AG04449 (cell line): ENCODE data around the gene TSPAN1.

Source experiments
- CTCF ChIA-PET: fragments of 350-600 bp; formaldehyde crosslinking; extraction: SDS; loops from one replicate; lab custom pipeline; 2021; ENCODE audit warnings: antibody characterized with exemption; lab: Yijun Ruan, JAX
- POLR2A ChIA-PET: fragments of 400-600, 350-600 bp; formaldehyde crosslinking; extraction: SDS; loops from one replicate; lab custom pipeline; 2020; ENCODE audit warnings: antibody characterized with exemption, inconsistent platforms; lab: Yijun Ruan, JAX
- DNase-seq: peaks from one replicate; pipeline ENCODE4 v3.0.0-alpha.2; 2010; ENCODE audit warnings: low read depth, low spot score
- H3K4me3 ChIP-seq: 2 replicates; pipeline ENCODE4 v1.5.1; 2011; ENCODE audit warnings: low read depth, mild to moderate bottlenecking, control low read depth, low read length
- TF ChIP-seq, protein P1 (sequence below): IDR thresholded peaks from one replicate; pipeline ENCODE4 v1.5.1; 2011; ENCODE audit warnings: mild to moderate bottlenecking, moderate library complexity, low read length, control low read depth, inconsistent platforms; ENCODE audit not compliant: insufficient read depth; ENCODE audit errors: missing control alignments

TSPAN1 gene, protein sequence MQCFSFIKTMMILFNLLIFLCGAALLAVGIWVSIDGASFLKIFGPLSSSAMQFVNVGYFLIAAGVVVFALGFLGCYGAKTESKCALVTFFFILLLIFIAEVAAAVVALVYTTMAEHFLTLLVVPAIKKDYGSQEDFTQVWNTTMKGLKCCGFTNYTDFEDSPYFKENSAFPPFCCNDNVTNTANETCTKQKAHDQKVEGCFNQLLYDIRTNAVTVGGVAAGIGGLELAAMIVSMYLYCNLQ

DNA sequence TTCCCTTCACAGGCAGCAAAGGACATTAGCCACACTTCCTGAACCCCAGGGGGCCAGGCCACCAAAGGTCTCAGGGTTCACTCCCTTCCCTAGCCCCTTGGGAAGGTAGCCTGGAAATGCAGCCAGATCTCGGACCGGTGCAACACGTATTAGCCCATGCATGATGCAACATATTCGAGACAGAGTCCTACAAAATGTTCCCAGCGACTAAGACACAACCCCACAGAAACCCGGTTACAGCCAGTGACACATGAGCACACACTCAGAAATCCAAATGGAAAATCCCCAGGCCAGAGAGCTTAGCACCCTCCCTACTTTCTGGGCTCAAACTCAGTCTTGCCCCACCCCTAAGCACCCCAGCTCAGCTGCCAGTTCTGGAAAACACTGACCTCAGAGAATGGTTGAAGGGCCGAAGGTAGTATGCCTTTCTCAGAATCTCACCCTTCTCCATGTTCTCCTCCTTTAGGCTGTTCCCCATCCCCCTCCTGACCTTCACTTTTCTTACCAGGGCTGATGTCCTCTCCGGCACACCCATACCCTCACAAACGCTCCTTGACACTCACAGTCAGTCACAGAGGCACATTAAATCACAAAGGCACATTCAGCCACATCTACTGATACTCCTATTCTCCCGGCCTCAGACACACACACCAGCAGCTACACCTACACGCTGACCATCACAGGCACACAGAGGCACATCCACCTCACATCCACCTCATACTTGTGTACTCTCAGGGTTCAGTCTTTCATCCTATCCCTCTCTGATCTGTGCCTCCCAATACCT is at the start of gene TSPAN1:
TSPAN1 (plus strand) TSS at position 640 of the 784 bp plus-strand sequence. CDS start 6,021 bp downstream, outside the sequence.
- DNase-seq: no peak
- no peak within 1 kb of the TSS for H3K4me3 ChIP-seq
- TF ChIP-seq, protein P1, sequence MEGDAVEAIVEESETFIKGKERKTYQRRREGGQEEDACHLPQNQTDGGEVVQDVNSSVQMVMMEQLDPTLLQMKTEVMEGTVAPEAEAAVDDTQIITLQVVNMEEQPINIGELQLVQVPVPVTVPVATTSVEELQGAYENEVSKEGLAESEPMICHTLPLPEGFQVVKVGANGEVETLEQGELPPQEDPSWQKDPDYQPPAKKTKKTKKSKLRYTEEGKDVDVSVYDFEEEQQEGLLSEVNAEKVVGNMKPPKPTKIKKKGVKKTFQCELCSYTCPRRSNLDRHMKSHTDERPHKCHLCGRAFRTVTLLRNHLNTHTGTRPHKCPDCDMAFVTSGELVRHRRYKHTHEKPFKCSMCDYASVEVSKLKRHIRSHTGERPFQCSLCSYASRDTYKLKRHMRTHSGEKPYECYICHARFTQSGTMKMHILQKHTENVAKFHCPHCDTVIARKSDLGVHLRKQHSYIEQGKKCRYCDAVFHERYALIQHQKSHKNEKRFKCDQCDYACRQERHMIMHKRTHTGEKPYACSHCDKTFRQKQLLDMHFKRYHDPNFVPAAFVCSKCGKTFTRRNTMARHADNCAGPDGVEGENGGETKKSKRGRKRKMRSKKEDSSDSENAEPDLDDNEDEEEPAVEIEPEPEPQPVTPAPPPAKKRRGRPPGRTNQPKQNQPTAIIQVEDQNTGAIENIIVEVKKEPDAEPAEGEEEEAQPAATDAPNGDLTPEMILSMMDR: no peak
- CTCF ChIA-PET: interaction anchor here (1.4 to 25.6 kb wide), 4 partner anchors 7 to 141 kb away, joined by 3 to 631 read pairs (median 26); no protein-coding TSS in a partner anchor
- POLR2A ChIA-PET: interaction anchor here (0.6 to 0.7 kb wide), 2 partner anchors 513 to 654 kb away, joined by 3 read pairs; no protein-coding TSS in a partner anchor

DNA sequence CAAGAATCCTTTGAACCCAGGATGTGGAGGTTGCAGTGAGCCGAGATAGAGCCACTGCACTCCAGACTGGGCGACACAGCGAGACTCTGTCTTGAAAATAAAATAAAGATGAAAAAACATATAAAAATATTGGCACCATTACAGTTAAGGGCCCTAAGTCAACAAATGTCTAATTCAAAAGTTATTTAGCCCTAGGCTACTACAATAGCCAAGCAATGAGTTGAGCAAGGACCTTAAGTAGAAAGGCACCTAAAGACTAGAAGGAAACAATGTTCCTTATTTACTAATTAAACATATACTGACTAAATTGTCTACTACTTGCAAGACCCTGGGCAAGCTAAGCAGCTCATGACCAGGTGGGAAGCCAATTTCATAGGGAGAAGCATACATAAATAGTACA is 46.5 kb upstream of the TSPAN1 start:
- ChIA-PET CTCF (no interaction called here), POLR2A (no interaction called here)
- no peak overlapping the region for H3K4me3 ChIP-seq
- no peak for DNase-seq
- TF ChIP-seq, protein P1: no peak

DNA sequence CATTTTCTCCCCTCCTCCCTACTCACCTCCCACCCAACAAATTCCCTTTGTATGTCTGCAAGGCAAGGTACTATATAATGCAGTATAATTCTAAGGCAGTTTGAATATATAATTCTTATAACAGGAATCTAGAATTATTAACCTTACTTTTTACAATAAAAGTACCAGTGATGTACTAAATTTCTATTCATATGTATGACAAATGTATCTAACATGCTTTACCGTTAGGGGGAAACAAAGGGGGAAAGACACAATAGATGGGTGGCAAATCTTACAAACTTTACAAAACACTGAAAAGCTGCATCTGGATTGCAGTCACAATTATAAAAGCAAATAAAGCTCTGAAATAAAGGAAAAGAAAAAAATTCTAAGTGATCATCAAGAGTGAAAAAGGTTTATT is 44.8 kb upstream of the TSPAN1 start:
- H3K4me3 ChIP-seq: peak overlapping the region; percentile 75
- POLR2A ChIA-PET: interaction anchor here (1.0 kb wide), 1 partner anchor 444 kb away, joined by 3 read pairs; the partner anchor contains the start of gene GPBP1L1
- CTCF ChIA-PET: interaction anchor here (1.0 to 2.7 kb wide), 4 partner anchors 15 to 92 kb away, joined by 3 to 9 read pairs (median 4); no protein-coding TSS in a partner anchor
- TF ChIP-seq, protein P1: no peak
- no peak for DNase-seq

DNA sequence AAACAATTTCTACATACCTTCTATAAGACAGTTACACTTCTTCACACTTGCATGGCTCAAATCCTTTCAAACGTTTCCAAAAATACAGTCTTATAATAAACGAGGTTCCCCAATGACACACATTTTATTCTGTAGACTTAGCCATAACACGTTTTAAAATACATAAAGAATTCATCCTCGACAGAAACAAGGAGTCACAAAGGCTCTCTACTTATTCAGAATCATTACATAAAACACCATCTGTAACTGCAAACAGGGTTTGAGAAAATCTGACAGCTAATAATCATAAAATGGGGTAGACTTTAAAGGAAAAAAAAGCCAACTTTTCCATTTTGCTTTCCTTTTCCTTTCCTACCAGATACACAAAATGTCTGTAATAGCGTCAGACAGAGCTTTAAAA is 44.3 kb upstream of the TSPAN1 start:
- no peak for DNase-seq
- POLR2A ChIA-PET: interaction anchor here (1.0 kb wide), 1 partner anchor 444 kb away, joined by 3 read pairs; the partner anchor contains the start of gene GPBP1L1
- CTCF ChIA-PET: interaction anchor here (1.2 to 2.7 kb wide), 4 partner anchors 37 to 92 kb away, joined by 3 to 9 read pairs (median 4); no protein-coding TSS in a partner anchor
- peak overlapping the region; percentile 75 for H3K4me3 ChIP-seq
- TF ChIP-seq, protein P1: no peak

DNA sequence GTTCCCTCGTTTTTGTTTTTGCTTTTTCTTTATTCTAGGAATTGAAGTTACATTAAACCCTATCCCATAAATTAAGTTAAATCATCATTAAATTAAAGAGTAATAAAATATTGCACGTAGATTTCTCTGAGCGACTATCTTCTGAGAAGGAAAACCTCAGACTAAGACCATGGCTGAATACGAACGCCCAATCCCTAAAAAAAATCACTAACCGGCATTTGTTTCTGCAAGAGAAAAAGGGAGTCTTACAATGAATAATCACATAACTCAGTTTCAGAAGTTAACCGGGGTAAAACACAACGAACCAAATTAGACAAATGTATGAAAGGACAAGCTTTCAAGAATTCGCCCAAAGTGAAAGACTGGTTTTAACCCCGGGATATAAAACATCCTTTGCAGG is 43.8 kb upstream of the TSPAN1 start:
- ChIA-PET POLR2A (interaction anchor here (0.6 to 2.0 kb wide), 7 partner anchors 11 to 274 kb away, joined by 3 to 15 read pairs (median 4); no protein-coding TSS in a partner anchor), CTCF (interaction anchor here (1.1 to 2.7 kb wide), 6 partner anchors 8 to 95 kb away, joined by 3 to 11 read pairs (median 6); no protein-coding TSS in a partner anchor)
- DNase-seq: no peak
- peak overlapping the region; percentile 75 for H3K4me3 ChIP-seq
- TF ChIP-seq, protein P1: no peak
